ENCODE results near the gene LRGUK. TPM values are rescaled to one million over a fixed set of nuclear protein-coding genes. Genes with fewer than 3 reads are reported as not detected.

LRGUK gene
- total RNA-seq, 3 donors from 2014 or later, result 0.19 to 1.2 (median 0.47) TPM

GRCh38 chr7:134098072-134098471 is 29.1 kb upstream of the LRGUK start:
- H3K36me3 ChIP-seq (ENCODE audit: low read depth), result no peaks in the 10 kb centered on the region
- H3K4me1 ChIP-seq (ENCODE audit: low read depth), result no peaks in the 10 kb centered on the region
- no peak overlapping the region for H3K4me3 ChIP-seq
- intact Hi-C loops (cut with DNase I, micrococcal nuclease), result no loop called here
- TF ChIP-seq CTCF (IDR thresholded peaks at IDR 0.05), result no peak
- H3K9me3 ChIP-seq, result peaks cover 11% of the 10 kb centered on the region
- no peak for ATAC-seq
- no peak for DNase-seq

DNA sequence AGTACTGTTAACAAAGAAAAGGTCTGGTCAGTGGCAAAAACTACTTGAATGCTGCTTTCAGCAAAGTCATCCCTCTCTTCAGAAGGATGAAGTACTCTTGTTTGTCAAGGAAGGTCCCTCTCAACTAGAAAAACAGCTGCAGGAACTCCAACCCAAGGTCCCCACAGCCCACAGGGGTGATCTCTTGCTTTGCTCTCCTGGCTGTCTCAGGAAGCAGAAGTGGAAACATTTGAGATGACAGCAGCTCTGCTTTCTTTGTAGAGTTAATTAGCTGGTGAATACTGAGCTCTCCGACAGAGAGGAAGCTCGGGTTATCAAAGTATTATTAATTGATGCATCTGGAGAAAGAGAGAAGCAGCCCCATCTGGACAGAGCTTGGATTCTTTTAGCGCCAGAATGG is 25.4 kb upstream of the LRGUK start:
- TF ChIP-seq CTCF (IDR thresholded peaks at IDR 0.05), result no peak
- Histone ChIP-seq H3K9me3 (no peaks in the 10 kb centered on the region), H3K4me1 (ENCODE audit: low read depth) (no peaks in the 10 kb centered on the region), H3K4me3 (no peak overlapping the region), H3K36me3 (ENCODE audit: low read depth) (no peaks in the 10 kb centered on the region)
- intact Hi-C loops (cut with DNase I, micrococcal nuclease), result no loop called here
- no peak for DNase-seq
- no peak for ATAC-seq

DNA sequence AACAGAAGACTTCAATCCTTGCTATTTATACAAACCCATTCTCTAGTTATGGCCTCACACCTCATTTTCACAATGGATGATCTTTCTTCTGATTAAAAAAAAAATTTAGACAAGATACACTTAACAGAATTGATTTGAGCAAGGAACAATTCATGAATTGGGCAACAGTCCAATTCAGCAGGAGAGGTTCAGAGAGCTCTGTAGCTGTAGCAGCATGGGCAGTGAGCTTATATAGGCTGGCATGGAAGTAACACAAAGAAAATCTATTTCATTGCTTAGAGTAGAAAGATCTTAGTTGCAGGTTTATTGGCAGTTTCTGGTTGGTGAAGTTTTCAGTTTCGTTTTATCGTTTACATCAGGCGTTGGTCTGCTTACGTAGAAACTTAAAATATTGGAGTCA is 23.0 kb upstream of the LRGUK start:
- intact Hi-C loops (cut with DNase I, micrococcal nuclease), result no loop called here
- Histone ChIP-seq H3K9me3 (no peaks in the 10 kb centered on the region), H3K4me1 (ENCODE audit: low read depth) (no peaks in the 10 kb centered on the region), H3K4me3 (no peak overlapping the region), H3K36me3 (ENCODE audit: low read depth) (no peaks in the 10 kb centered on the region)
- TF ChIP-seq CTCF (IDR thresholded peaks at IDR 0.05), result no peak
- no peak for ATAC-seq
- no peak for DNase-seq

GRCh38 chr7:134105841-134106240 is 21.3 kb upstream of the LRGUK start:
- intact Hi-C loops (cut with DNase I, micrococcal nuclease), result no loop called here
- DNase-seq, result no peak
- Histone ChIP-seq H3K4me3 (no peak overlapping the region), H3K36me3 (ENCODE audit: low read depth) (no peaks in the 10 kb centered on the region), H3K4me1 (ENCODE audit: low read depth) (no peaks in the 10 kb centered on the region), H3K9me3 (no peaks in the 10 kb centered on the region)
- no peak for TF ChIP-seq CTCF (IDR thresholded peaks at IDR 0.05)
- no peak for ATAC-seq

DNA sequence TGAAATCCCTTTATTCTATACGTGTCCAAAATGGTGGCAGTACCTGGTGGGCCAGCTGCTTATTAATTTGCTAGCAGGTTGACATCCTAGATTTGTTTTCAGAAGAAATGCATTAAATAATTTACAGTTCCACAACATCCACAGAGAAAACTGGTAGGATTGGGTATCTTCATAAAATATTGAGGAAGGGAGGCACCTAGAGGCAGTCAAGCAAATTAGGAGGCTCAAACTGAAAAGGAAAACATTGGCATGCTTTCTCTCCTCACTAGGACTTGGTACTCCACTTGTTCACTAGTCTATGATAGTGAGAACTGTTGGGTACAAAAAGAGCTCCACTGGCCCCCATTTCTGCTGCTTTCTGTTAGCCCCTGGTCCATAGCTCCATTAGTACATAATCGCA is 18.3 kb upstream of the LRGUK start:
- intact Hi-C loops (cut with DNase I, micrococcal nuclease), result no loop called here
- no peak for ATAC-seq
- no peak for TF ChIP-seq CTCF (IDR thresholded peaks at IDR 0.05)

GRCh38 chr7:134113655-134114054 is 13.5 kb upstream of the LRGUK start:
- Histone ChIP-seq H3K4me1 (ENCODE audit: low read depth) (no peaks in the 10 kb centered on the region), H3K4me3 (no peak overlapping the region), H3K9me3 (no peaks in the 10 kb centered on the region), H3K36me3 (ENCODE audit: low read depth) (no peaks in the 10 kb centered on the region)
- DNase-seq (no peak), ATAC-seq (no peak)
- TF ChIP-seq CTCF (IDR thresholded peaks at IDR 0.05), result no peak
- intact Hi-C loops (cut with DNase I, micrococcal nuclease), result no loop called here

More for the DNA sequence above, 18.3 kb upstream of the LRGUK start:
- Histone ChIP-seq H3K4me3 (no peak overlapping the region), H3K4me1 (ENCODE audit: low read depth) (no peaks in the 10 kb centered on the region), H3K36me3 (ENCODE audit: low read depth) (no peaks in the 10 kb centered on the region), H3K9me3 (no peaks in the 10 kb centered on the region)
- no peak for DNase-seq
